Measurements from ENCODE around the gene RBFOX2.

DNA sequence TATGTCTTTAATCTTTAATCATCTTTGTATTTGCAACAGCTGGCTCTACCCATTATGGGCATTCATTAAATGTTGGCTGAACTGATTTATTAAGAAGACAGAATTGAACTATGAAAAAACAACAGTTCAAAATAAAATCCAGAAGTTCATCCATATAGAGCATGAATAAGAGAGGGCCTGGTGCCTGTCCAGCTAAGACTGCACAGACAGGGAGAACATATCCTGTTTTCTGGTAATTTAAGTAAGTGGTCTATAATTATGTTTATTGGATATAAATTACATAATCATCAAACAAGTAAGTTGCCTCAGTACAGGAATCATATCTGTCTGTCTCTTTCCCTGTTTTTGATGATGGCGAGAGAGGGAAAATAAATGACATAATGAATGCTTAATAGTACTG, 137.2 kb downstream of the RBFOX2 start:
- TF ChIP-seq EZH2phosphoT487 (IDR thresholded peaks at IDR 0.05; ENCODE audit: unreplicated experiment) (no peak), POLR2AphosphoS5 (IDR thresholded peaks at IDR 0.05; ENCODE audit: low read depth) (no peak), REST (IDR thresholded peaks at IDR 0.05; ENCODE audit: unreplicated experiment) (no peak), CTCF (conservative IDR thresholded peaks at IDR 0.05; ENCODE audit: low read depth in 2 of 2) (no peak)

Data from GM23338 (cell line).